ENCODE results near the gene TDRD12. TPM values are rescaled to one million over a fixed set of nuclear protein-coding genes. Genes with fewer than 3 reads are reported as not detected.

Gene TDRD12
- total and polyA plus RNA-seq, 2 of the 13 experiments (the other 11 are each of a cell fraction or from before 2014, with no cell fraction given): 0.03 to 0.40 TPM

GRCh38 chr19:32865326-32865725 is 145.8 kb downstream of the TDRD12 start:
- H2AFZ ChIP-seq (ENCODE audit: low read length): no peak overlapping the region
- no peak for ATAC-seq
- intact Hi-C loops (cut with micrococcal nuclease; ENCODE audit: unreplicated experiment): no loop called here
- CTCF ChIA-PET (ENCODE audit: low intra/inter-chr PET ratio, low total read pairs): no interaction called here
- H4K20me1 ChIP-seq (ENCODE audit: insufficient read depth, low read length): no peaks in the 10 kb centered on the region
- no peak for DNase-seq (ENCODE audit: low spot score)
- no peak overlapping the region for H3K4me2 ChIP-seq (ENCODE audit: low read depth, low read length)
- H3K79me2 ChIP-seq (ENCODE audit: insufficient read depth, low read length): no peaks in the 10 kb centered on the region
- no peak for FAIRE-seq
- 86% methylated on average over 6 of the region's 6 CpGs for WGBS (ENCODE audit: low lambda C conversion rate)
- no peak overlapping the region for H3K4me3 ChIP-seq (replicated peaks in 1 of 3; ENCODE audit: insufficient read depth in 1 of 3, low read depth in 2 of 3, low read length in 3 of 3)
- peaks cover 12% of the 10 kb centered on the region for H3K4me1 ChIP-seq (ENCODE audit: insufficient read depth, low read length)
- no peaks in the 10 kb centered on the region for H3K27me3 ChIP-seq (ENCODE audit: control insufficient read depth in 1 of 2, insufficient read depth in 2 of 2, low read length in 2 of 2)
- peaks cover 3 to 4% of the 10 kb centered on the region in 2 experiments; a peak in 3 of 5 replicates for H3K36me3 ChIP-seq (replicated peaks in 1 of 2; ENCODE audit: control insufficient read depth in 1 of 2, insufficient read depth in 2 of 2, low read length in 2 of 2)
- no peak overlapping the region for H3K9ac ChIP-seq (ENCODE audit: insufficient read depth, low read depth, low read length)
- POLR2A ChIA-PET: no interaction called here
- H3K9me3 ChIP-seq (ENCODE audit: low read length): no peaks in the 10 kb centered on the region
- in situ Hi-C loops (cut with HindIII; ENCODE audit: extremely low pct_ligation_motif_present, low pct_unique_long_range_greater_than_20kb): no loop called here
- no peak overlapping the region for H3K27ac ChIP-seq (ENCODE audit: extremely low read length, insufficient read depth, low read length)
- no TSS peak for BruUV-seq (replicated peaks)
- TF ChIP-seq ZSCAN12 (CRISPR knock-in tag; IDR thresholded peaks at IDR 0.05): no peak
- TF ChIP-seq, protein P1, sequence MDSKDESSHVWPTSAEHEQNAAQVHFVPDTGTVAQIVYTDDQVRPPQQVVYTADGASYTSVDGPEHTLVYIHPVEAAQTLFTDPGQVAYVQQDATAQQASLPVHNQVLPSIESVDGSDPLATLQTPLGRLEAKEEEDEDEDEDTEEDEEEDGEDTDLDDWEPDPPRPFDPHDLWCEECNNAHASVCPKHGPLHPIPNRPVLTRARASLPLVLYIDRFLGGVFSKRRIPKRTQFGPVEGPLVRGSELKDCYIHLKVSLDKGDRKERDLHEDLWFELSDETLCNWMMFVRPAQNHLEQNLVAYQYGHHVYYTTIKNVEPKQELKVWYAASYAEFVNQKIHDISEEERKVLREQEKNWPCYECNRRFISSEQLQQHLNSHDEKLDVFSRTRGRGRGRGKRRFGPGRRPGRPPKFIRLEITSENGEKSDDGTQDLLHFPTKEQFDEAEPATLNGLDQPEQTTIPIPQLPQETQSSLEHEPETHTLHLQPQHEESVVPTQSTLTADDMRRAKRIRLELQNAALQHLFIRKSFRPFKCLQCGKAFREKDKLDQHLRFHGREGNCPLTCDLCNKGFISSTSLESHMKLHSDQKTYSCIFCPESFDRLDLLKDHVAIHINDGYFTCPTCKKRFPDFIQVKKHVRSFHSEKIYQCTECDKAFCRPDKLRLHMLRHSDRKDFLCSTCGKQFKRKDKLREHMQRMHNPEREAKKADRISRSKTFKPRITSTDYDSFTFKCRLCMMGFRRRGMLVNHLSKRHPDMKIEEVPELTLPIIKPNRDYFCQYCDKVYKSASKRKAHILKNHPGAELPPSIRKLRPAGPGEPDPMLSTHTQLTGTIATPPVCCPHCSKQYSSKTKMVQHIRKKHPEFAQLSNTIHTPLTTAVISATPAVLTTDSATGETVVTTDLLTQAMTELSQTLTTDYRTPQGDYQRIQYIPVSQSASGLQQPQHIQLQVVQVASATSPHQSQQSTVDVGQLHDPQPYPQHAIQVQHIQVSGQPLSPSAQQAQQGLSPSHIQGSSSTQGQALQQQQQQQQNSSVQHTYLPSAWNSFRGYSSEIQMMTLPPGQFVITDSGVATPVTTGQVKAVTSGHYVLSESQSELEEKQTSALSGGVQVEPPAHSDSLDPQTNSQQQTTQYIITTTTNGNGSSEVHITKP (CRISPR knock-in tag; IDR thresholded peaks at IDR 0.05; ENCODE audit: low read depth): no peak
- no peak for TF ChIP-seq GLI4 (CRISPR knock-in tag; IDR thresholded peaks at IDR 0.05; ENCODE audit: borderline replicate concordance)
- no peak for TF ChIP-seq MED13 (CRISPR knock-in tag; IDR thresholded peaks at IDR 0.05)
- TF ChIP-seq ZBTB1 (CRISPR knock-in tag; IDR thresholded peaks at IDR 0.05; ENCODE audit: borderline replicate concordance): no peak
- TF ChIP-seq CENPT (CRISPR knock-in tag; IDR thresholded peaks at IDR 0.05; ENCODE audit: low read depth): no peak
- no peak for TF ChIP-seq NCOA5 (CRISPR knock-in tag; IDR thresholded peaks at IDR 0.05)
- no peak for TF ChIP-seq KLF11 (CRISPR knock-in tag; IDR thresholded peaks at IDR 0.05)
- no peak for TF ChIP-seq DNMT1 (CRISPR knock-in tag; IDR thresholded peaks at IDR 0.05)
- TF ChIP-seq ZNF766 (CRISPR knock-in tag; IDR thresholded peaks at IDR 0.05; ENCODE audit: borderline replicate concordance): no peak
- no peak for TF ChIP-seq ATM (IDR thresholded peaks at IDR 0.05; ENCODE audit: borderline replicate concordance)
- TF ChIP-seq ZNF329 (CRISPR knock-in tag; IDR thresholded peaks at IDR 0.05; ENCODE audit: low read depth): no peak
- TF ChIP-seq, protein P2, sequence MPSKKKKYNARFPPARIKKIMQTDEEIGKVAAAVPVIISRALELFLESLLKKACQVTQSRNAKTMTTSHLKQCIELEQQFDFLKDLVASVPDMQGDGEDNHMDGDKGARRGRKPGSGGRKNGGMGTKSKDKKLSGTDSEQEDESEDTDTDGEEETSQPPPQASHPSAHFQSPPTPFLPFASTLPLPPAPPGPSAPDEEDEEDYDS (CRISPR knock-in tag; IDR thresholded peaks at IDR 0.05): no peak
- TF ChIP-seq RCOR2 (CRISPR knock-in tag; IDR thresholded peaks at IDR 0.05): no peak
- TF ChIP-seq TRIM24 (CRISPR knock-in tag; IDR thresholded peaks at IDR 0.05): no peak
- TF ChIP-seq SMARCC2 (IDR thresholded peaks at IDR 0.05): no peak
- no peak for TF ChIP-seq ZNF746 (CRISPR knock-in tag; IDR thresholded peaks at IDR 0.05)
- TF ChIP-seq AHDC1 (CRISPR knock-in tag; IDR thresholded peaks at IDR 0.05; ENCODE audit: borderline replicate concordance): no peak

Measured in HepG2 (cell line).